ENCODE results near the gene HDC. TPM values are rescaled to one million over a fixed set of nuclear protein-coding genes. Genes with fewer than 3 reads are reported as not detected.

HDC gene
- total and polyA plus RNA-seq, 2 of the 13 experiments (the other 11 are each of a cell fraction or from before 2014, with no cell fraction given), result not detected

- Histone ChIP-seq H3K4me3 (replicated peaks in 1 of 3; ENCODE audit: insufficient read depth in 1 of 3, low read depth in 2 of 3, low read length in 3 of 3) (no peak overlapping the region), H3K27me3 (ENCODE audit: control insufficient read depth in 1 of 2, insufficient read depth in 2 of 2, low read length in 2 of 2) (no peaks in the 10 kb centered on the region), H4K20me1 (ENCODE audit: insufficient read depth, low read length) (no peaks in the 10 kb centered on the region), H3K9ac (ENCODE audit: insufficient read depth, low read depth, low read length) (no peak overlapping the region), H3K9me3 (ENCODE audit: low read length) (no peaks in the 10 kb centered on the region), H3K36me3 (replicated peaks in 1 of 2; ENCODE audit: control insufficient read depth in 1 of 2, insufficient read depth in 2 of 2, low read length in 2 of 2) (no peaks in the 10 kb centered on the region), H2AFZ (ENCODE audit: low read length) (no peak overlapping the region), H3K4me1 (ENCODE audit: insufficient read depth, low read length) (no peaks in the 10 kb centered on the region), H3K27ac (ENCODE audit: extremely low read length, insufficient read depth, low read length) (no peak overlapping the region), H3K4me2 (ENCODE audit: low read depth, low read length) (no peak overlapping the region), H3K79me2 (ENCODE audit: insufficient read depth, low read length) (no peaks in the 10 kb centered on the region)
- no TSS peak for BruUV-seq (replicated peaks)
- no peak for ATAC-seq
- no peak for DNase-seq (ENCODE audit: low spot score)
- POLR2A ChIA-PET, result no interaction called here
- no peak for FAIRE-seq
- CTCF ChIA-PET (ENCODE audit: low intra/inter-chr PET ratio, low total read pairs), result no interaction called here
- TF ChIP-seq DNMT3B (CRISPR knock-in tag; conservative IDR thresholded peaks at IDR 0.05), result no peak
- no peak for TF ChIP-seq ZNF777 (CRISPR knock-in tag; IDR thresholded peaks at IDR 0.05)
- TF ChIP-seq ZFY (CRISPR knock-in tag; IDR thresholded peaks at IDR 0.05), result no peak
- TF ChIP-seq MEIS1 (CRISPR knock-in tag; IDR thresholded peaks at IDR 0.05; ENCODE audit: borderline replicate concordance), result no peak
- no peak for TF ChIP-seq ZNF414 (CRISPR knock-in tag; IDR thresholded peaks at IDR 0.05)
- TF ChIP-seq ZNF432 (CRISPR knock-in tag; IDR thresholded peaks at IDR 0.05; ENCODE audit: borderline replicate concordance), result no peak
- TF ChIP-seq ZNF484 (CRISPR knock-in tag; IDR thresholded peaks at IDR 0.05; ENCODE audit: borderline replicate concordance, low read depth), result no peak
- TF ChIP-seq ZBTB38 (CRISPR knock-in tag; IDR thresholded peaks at IDR 0.05), result no peak
- no peak for TF ChIP-seq ATRX (CRISPR knock-in tag; IDR thresholded peaks at IDR 0.05; ENCODE audit: borderline replicate concordance)
- TF ChIP-seq ZFP91 (CRISPR knock-in tag; IDR thresholded peaks at IDR 0.05; ENCODE audit: borderline replicate concordance), result no peak
- no peak for TF ChIP-seq SOX5 (CRISPR knock-in tag; IDR thresholded peaks at IDR 0.05; ENCODE audit: borderline replicate concordance)
- no peak for TF ChIP-seq ZNF225 (CRISPR knock-in tag; IDR thresholded peaks at IDR 0.05)
- 95% methylated on average over 4 of the region's 4 CpGs for WGBS (ENCODE audit: low lambda C conversion rate)
- in situ Hi-C loops (cut with HindIII; ENCODE audit: extremely low pct_ligation_motif_present, low pct_unique_long_range_greater_than_20kb), result no loop called here
- intact Hi-C loops (cut with micrococcal nuclease; ENCODE audit: unreplicated experiment), result no loop called here
These were observed 13.0 kb upstream of the HDC start for GRCh38 chr15:50278496-50278895.
